GM21723 (cell line): ENCODE data around the gene NEIL3.

ENCODE experiments used
- ATAC-seq: cut with Tn5 transposase; IDR thresholded peaks from one replicate; pipeline ENCODE4 v1.9.1; 2021; ENCODE audit warnings: mild to moderate bottlenecking, moderate library complexity; ENCODE audit not compliant: unreplicated experiment

Gene NEIL3

GRCh38 chr4:177356921-177357320 is 47.2 kb downstream of the NEIL3 start:
- ATAC-seq: no peak

GRCh38 chr4:177367336-177367735 is 57.7 kb downstream of the NEIL3 start:
- ATAC-seq: no peak

GRCh38 chr4:177369372-177369771 is 59.7 kb downstream of the NEIL3 start:
- ATAC-seq: no peak

GRCh38 chr4:177371461-177371860 is 61.8 kb downstream of the NEIL3 start:
- ATAC-seq: no peak

- no peak for ATAC-seq
These were observed 65.3 kb downstream of the NEIL3 start for GRCh38 chr4:177374966-177375365.

GRCh38 chr4:177375372-177375771 is 65.7 kb downstream of the NEIL3 start:
- no peak for ATAC-seq

- ATAC-seq: no peak
These were observed 66.3 kb downstream of the NEIL3 start for GRCh38 chr4:177376024-177376423.

GRCh38 chr4:177380730-177381287 is 71.1 kb downstream of the NEIL3 start:
- ATAC-seq: no peak

- ATAC-seq: no peak
These were observed 72.2 kb downstream of the NEIL3 start for GRCh38 chr4:177381762-177382310.

GRCh38 chr4:177384856-177385397 is 75.3 kb downstream of the NEIL3 start:
- no peak for ATAC-seq

GRCh38 chr4:177385576-177386277 is 76.1 kb downstream of the NEIL3 start:
- no peak for ATAC-seq

GRCh38 chr4:177386278-177386815 is 76.7 kb downstream of the NEIL3 start:
- ATAC-seq: no peak

GRCh38 chr4:177391287-177391686 is 81.6 kb downstream of the NEIL3 start:
- no peak for ATAC-seq

- ATAC-seq: no peak
These were observed 82.3 kb downstream of the NEIL3 start for GRCh38 chr4:177391953-177392352.

- ATAC-seq: no peak
These were observed 83.6 kb downstream of the NEIL3 start for GRCh38 chr4:177393236-177393635.

GRCh38 chr4:177396352-177396751 is 86.7 kb downstream of the NEIL3 start:
- no peak for ATAC-seq

GRCh38 chr4:177400030-177400429 is 90.4 kb downstream of the NEIL3 start:
- no peak for ATAC-seq

GRCh38 chr4:177401658-177402273 is 92.1 kb downstream of the NEIL3 start:
- no peak for ATAC-seq

GRCh38 chr4:177403746-177404145 is 94.1 kb downstream of the NEIL3 start:
- no peak for ATAC-seq

GRCh38 chr4:177404342-177404741 is 94.7 kb downstream of the NEIL3 start:
- no peak for ATAC-seq

- ATAC-seq: no peak
These were observed 95.3 kb downstream of the NEIL3 start for GRCh38 chr4:177404986-177405385.

- ATAC-seq: no peak
These were observed 95.8 kb downstream of the NEIL3 start for GRCh38 chr4:177405508-177405907.
